Measurements from ENCODE around the gene IL10.

GRCh38 chr1:206772243-206772937, at the start of gene IL10:
- TF ChIP-seq POLR2A (IDR thresholded peaks at IDR 0.05): no peak
- TF ChIP-seq, protein P1, sequence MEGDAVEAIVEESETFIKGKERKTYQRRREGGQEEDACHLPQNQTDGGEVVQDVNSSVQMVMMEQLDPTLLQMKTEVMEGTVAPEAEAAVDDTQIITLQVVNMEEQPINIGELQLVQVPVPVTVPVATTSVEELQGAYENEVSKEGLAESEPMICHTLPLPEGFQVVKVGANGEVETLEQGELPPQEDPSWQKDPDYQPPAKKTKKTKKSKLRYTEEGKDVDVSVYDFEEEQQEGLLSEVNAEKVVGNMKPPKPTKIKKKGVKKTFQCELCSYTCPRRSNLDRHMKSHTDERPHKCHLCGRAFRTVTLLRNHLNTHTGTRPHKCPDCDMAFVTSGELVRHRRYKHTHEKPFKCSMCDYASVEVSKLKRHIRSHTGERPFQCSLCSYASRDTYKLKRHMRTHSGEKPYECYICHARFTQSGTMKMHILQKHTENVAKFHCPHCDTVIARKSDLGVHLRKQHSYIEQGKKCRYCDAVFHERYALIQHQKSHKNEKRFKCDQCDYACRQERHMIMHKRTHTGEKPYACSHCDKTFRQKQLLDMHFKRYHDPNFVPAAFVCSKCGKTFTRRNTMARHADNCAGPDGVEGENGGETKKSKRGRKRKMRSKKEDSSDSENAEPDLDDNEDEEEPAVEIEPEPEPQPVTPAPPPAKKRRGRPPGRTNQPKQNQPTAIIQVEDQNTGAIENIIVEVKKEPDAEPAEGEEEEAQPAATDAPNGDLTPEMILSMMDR (IDR thresholded peaks at IDR 0.05): no peak
